Measurements from ENCODE around the gene FBXL3. TPM values are rescaled to one million over a fixed set of nuclear protein-coding genes. Genes with fewer than 3 reads are reported as not detected.

The FBXL3 gene
- total and polyA plus RNA-seq, 2 donors (not counting 1 experiment from before 2014, with no cell fraction given) = 48.5 to 61.8 TPM

GRCh38 chr13:76976929-76977328 lies 50.0 kb downstream of the FBXL3 start:
- Histone ChIP-seq H3K4me3 (replicated peaks in 1 of 4; ENCODE audit: control extremely low read depth in 1 of 4, insufficient read depth in 1 of 4, low read depth in 3 of 4, low read length in 4 of 4) (no peak overlapping the region), H3K36me3 (ENCODE audit: control insufficient read depth, insufficient read depth, low read length) (no peaks in the 10 kb centered on the region), H3K9me3 (ENCODE audit: control insufficient read depth, insufficient read depth, low read depth, low read length) (no peaks in the 10 kb centered on the region), H3K79me2 (ENCODE audit: control insufficient read depth, insufficient read depth, low read length) (no peaks in the 10 kb centered on the region), H3K27me3 (ENCODE audit: control insufficient read depth, insufficient read depth, low read length) (peaks cover 4% of the 10 kb centered on the region), H2AFZ (ENCODE audit: low read length) (no peak overlapping the region), H3K4me1 (ENCODE audit: control insufficient read depth, extremely low read depth, insufficient read depth, low read length) (no peaks in the 10 kb centered on the region), H3K4me2 (ENCODE audit: extremely low read depth, insufficient read depth, low read length) (no peak overlapping the region), H4K20me1 (ENCODE audit: control insufficient read depth, extremely low read depth, insufficient read depth, low read length) (no peaks in the 10 kb centered on the region), H3K27ac (ENCODE audit: insufficient read depth, low read length) (no peak overlapping the region), H3K9ac (ENCODE audit: insufficient read depth, low read length) (no peak overlapping the region)
- no peak for DNase-seq (ENCODE audit: low read depth in 2 of 2)
- TF ChIP-seq CTCF (conservative IDR thresholded peaks at IDR 0.05 in 1 of 2, IDR thresholded peaks at IDR 0.05 in 1 of 2; ENCODE audit: low read depth in 1 of 2, low read length in 2 of 2) = no peak
- TF ChIP-seq EZH2 (IDR thresholded peaks at IDR 0.05; ENCODE audit: low read length, missing control alignments) = no peak

- Histone ChIP-seq H4K20me1 (ENCODE audit: control insufficient read depth, extremely low read depth, insufficient read depth, low read length) (no peaks in the 10 kb centered on the region), H3K9me3 (ENCODE audit: control insufficient read depth, insufficient read depth, low read depth, low read length) (no peaks in the 10 kb centered on the region), H3K27me3 (ENCODE audit: control insufficient read depth, insufficient read depth, low read length) (peaks cover 4% of the 10 kb centered on the region), H2AFZ (ENCODE audit: low read length) (no peak overlapping the region), H3K79me2 (ENCODE audit: control insufficient read depth, insufficient read depth, low read length) (no peaks in the 10 kb centered on the region), H3K4me1 (ENCODE audit: control insufficient read depth, extremely low read depth, insufficient read depth, low read length) (no peaks in the 10 kb centered on the region), H3K27ac (ENCODE audit: insufficient read depth, low read length) (no peak overlapping the region), H3K9ac (ENCODE audit: insufficient read depth, low read length) (no peak overlapping the region), H3K4me2 (ENCODE audit: extremely low read depth, insufficient read depth, low read length) (no peak overlapping the region), H3K36me3 (ENCODE audit: control insufficient read depth, insufficient read depth, low read length) (no peaks in the 10 kb centered on the region), H3K4me3 (replicated peaks in 1 of 4; ENCODE audit: control extremely low read depth in 1 of 4, insufficient read depth in 1 of 4, low read depth in 3 of 4, low read length in 4 of 4) (no peak overlapping the region)
- peak in 1 of 2 donors; percentile 87 for DNase-seq (ENCODE audit: low read depth in 2 of 2)
- TF ChIP-seq CTCF (conservative IDR thresholded peaks at IDR 0.05 in 1 of 2, IDR thresholded peaks at IDR 0.05 in 1 of 2; ENCODE audit: low read depth in 1 of 2, low read length in 2 of 2) = no peak
- no peak for TF ChIP-seq EZH2 (IDR thresholded peaks at IDR 0.05; ENCODE audit: low read length, missing control alignments)
Measured at GRCh38 chr13:76976490-76976889, 50.5 kb downstream of the FBXL3 start.

GRCh38 chr13:76975863-76976262 lies 51.1 kb downstream of the FBXL3 start:
- H4K20me1 ChIP-seq (ENCODE audit: control insufficient read depth, extremely low read depth, insufficient read depth, low read length) = no peaks in the 10 kb centered on the region
- no peaks in the 10 kb centered on the region for H3K4me1 ChIP-seq (ENCODE audit: control insufficient read depth, extremely low read depth, insufficient read depth, low read length)
- no peak overlapping the region for H3K4me3 ChIP-seq (replicated peaks in 1 of 4; ENCODE audit: control extremely low read depth in 1 of 4, insufficient read depth in 1 of 4, low read depth in 3 of 4, low read length in 4 of 4)
- no peak for DNase-seq (ENCODE audit: low read depth in 2 of 2)
- H3K36me3 ChIP-seq (ENCODE audit: control insufficient read depth, insufficient read depth, low read length) = no peaks in the 10 kb centered on the region
- no peaks in the 10 kb centered on the region for H3K79me2 ChIP-seq (ENCODE audit: control insufficient read depth, insufficient read depth, low read length)
- TF ChIP-seq EZH2 (IDR thresholded peaks at IDR 0.05; ENCODE audit: low read length, missing control alignments) (no peak), CTCF (conservative IDR thresholded peaks at IDR 0.05 in 1 of 2, IDR thresholded peaks at IDR 0.05 in 1 of 2; ENCODE audit: low read depth in 1 of 2, low read length in 2 of 2) (no peak)
- H3K9me3 ChIP-seq (ENCODE audit: control insufficient read depth, insufficient read depth, low read depth, low read length) = no peaks in the 10 kb centered on the region
- no peak overlapping the region for H3K27ac ChIP-seq (ENCODE audit: insufficient read depth, low read length)
- peaks cover 4% of the 10 kb centered on the region for H3K27me3 ChIP-seq (ENCODE audit: control insufficient read depth, insufficient read depth, low read length)
- H2AFZ ChIP-seq (ENCODE audit: low read length) = no peak overlapping the region
- H3K4me2 ChIP-seq (ENCODE audit: extremely low read depth, insufficient read depth, low read length) = no peak overlapping the region
- H3K9ac ChIP-seq (ENCODE audit: insufficient read depth, low read length) = no peak overlapping the region
